GM18526 (cell line): Measurements from ENCODE around the gene IP6K3.

Experiments used
- POLR2A ChIP-seq: IDR thresholded peaks from 3 replicates; pipeline ENCODE4 v1.6.1; 2011; ENCODE audit not compliant: insufficient read length; ENCODE audit errors: extremely low read depth

Gene IP6K3

DNA sequence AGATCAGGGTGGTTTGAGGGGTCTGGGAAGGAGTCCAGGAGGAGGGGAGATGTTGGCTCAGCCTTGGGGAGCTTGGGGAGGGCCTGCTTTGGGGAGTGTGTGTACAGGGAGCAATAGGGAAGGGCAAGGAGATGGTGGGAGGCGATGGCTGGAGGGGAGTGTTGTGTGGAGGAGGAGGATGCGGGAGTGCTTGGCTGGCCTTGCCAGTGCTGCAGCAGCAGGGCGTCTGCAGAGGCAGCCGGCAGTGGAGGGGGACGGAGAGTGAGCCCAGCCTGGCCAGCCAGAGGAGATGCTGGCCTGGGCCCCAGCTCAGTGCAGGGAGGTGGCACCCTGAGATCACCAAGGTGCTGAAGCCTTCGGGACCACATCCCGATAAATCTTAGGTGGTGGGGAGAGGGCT is 3.9 kb downstream of the IP6K3 start:
- TF ChIP-seq POLR2A: no peak

DNA sequence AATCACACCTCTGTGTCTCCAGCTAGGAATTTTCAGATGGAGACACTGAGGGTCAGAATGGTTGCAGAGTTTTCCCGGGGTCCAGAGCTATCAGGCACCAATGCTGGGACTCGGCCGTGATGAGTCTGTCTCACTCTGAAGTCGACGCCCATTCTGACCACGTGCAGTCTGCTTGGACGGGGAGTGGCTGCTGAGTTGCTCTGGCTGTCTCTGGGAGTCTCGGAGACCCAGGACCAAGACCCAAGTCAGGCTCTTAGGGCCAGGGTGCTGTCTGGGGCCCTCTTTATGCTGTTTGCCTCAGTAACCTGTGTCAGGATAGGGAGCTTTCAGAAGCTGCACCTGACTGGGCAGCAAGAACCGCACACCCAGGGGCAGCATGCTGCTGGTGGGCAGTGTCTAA is 4.6 kb downstream of the IP6K3 start:
- TF ChIP-seq POLR2A: no peak

DNA sequence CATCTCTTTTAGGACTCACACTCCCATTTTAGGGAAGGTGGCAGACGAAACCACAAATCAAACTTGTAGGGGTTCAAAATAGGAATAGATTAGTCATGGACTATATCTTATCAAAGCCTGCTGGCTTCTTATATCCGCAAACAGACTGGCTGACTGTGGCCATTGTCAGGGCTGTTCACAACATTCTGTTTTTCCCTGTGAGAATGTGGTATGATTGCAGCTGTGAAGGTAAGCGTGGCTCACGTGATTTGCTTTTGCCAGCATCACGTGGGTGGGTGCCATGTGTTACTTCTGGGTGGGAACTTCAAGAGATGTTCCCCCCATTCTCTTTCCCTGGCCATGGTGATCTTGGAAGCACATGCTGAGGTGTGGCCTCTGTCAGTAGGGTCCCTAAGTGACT is 5.9 kb downstream of the IP6K3 start:
- no peak for TF ChIP-seq POLR2A

DNA sequence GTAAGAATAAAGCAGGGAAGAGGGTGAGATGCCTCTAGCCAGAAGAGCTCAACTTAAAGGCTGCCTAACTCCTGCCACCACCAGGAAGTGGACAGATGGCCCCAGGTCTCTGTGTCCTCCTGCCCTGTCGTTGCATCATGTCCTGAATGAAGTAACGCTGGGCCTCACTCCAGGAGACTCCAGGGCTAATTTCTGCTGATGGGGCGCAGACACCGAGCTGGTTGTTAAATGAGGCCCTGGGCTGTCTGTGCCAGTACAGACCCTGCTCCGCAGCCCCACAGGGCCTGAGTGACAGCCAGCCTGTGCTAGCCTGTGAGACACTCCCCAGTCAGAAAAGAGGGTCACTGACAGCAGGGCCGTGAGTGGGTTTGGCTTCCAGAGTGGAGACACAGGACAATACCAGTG is 6.5 kb downstream of the IP6K3 start:
- TF ChIP-seq POLR2A: no peak

DNA sequence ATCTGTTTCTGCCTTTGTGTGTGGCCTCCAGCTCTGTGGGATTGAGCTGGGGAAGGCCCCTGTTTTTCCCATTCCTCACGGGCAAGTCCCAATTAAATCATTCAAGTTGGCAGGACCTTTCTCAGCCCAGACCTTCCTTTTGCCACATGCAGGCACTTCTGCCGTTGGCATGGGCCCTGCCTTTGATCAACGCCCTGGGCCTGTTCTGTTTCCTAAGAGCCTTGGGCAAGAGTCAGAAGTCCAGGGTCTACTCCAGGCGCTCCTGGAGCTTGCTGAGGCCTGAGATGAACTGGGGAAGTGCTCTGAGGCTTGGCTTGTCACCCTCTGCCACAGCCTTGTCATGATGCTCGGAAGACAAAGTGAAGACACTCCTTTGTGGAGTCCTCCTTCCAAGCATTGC is 7.1 kb downstream of the IP6K3 start:
- no peak for TF ChIP-seq POLR2A

DNA sequence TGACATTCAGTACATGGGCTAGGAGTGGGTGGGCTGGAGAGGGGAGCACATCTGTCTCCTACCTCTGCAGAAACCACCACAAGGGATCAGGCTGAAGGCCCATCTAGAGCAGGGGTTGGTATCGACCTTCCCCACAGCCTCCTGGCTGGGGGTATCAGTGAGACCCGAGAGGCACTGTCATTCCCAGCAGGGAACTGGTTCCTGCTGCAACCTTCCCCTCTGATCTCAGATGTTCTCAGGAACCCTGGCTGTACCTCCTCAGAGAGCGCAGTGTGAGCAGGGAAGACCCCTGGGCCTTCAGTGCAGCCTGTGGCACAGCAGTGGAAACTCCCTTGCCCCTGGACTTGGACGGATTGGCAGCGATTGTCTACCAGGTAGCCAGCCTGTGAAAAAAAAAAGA is 7.8 kb downstream of the IP6K3 start:
- no peak for TF ChIP-seq POLR2A

DNA sequence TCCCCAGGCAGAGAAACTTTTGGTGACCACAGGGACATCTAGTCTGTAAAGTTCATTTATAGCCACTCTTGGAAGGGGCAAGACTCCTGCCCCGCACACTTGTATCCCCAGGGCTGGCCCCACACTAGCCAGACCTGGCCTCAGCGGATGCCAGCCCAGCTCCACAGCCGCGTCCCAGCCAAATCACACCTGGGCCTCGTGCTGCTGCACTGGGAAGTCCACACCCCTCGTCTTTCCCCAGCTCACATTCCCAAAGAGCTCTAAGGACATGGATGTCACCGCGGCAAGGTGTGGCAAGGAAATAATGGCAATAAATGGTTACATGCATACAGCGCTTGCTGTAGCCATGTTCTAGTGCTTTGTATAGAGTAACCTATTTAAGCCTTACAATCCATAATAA is 8.6 kb downstream of the IP6K3 start:
- TF ChIP-seq POLR2A: no peak

DNA sequence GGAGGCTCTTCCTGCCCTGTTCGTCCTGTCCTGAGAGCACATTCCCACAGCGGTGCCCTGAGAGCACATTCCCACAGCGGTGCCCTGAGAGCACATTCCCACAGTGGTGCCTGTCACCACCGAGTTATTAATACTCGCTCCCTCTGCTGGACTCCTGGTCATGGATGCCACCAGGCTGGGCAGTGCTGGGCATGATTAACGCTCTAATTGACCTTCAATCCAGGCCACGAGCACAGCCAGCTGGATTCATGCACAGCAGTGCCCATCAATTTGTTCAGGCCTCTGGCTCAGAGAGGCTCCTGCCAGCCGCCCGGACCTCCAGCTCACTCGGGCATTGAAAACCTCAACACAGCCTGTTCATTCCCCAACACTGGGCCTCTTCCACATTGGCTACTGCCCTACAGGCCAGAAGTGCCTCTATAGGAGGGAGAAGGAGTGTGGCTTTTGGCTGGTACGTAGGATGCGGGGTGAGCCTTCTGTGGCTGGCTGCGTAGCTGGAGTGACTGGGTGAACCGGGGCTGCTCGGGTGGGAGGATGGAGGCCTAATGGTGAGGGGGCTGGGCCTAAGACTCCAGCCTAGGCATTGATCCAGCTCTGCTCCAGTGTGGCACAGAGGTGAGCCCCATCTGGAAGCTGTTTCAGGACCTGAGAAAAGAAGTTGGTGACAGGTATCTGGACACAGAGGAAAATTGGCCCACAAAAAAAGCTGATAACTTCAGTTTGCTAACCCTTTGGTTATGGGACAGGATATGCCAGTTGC is 9.3 kb downstream of the IP6K3 start:
- no peak for TF ChIP-seq POLR2A

DNA sequence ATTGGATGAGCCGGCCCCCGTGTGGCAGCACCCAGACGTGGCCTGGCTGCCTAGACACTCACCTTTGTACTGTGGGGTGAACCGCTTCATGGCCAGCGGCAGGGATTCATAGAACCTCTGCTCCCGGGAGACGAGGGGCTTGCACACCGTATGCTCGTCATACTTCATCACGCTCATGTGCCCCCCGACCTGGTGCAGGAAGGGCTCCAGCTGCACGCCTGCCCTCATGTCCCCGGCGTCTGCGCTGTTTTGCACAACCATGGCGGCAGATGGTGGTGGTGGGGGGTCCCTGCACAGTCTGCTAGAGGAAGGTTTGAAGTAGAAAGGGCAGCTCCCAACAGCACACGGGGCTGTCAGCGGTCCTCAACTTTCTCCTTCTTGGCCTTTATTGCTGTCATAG is 11.5 kb downstream of the IP6K3 start:
- no peak for TF ChIP-seq POLR2A

DNA sequence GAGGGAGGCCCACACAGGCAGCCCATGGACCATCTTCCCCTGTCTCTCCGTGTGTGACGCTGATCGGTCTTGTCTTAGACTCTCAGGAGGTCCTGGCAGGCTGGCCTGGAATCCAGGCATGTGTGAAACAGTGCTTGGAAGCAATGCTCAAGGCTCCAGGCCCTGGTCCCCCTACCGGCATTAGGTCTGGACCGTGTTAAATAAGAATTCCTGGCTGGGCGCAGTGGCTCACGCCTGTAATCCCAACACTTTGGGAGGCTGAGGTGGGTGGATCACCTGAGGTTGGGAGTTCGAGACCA is 13.0 kb downstream of the IP6K3 start:
- TF ChIP-seq POLR2A: no peak

DNA sequence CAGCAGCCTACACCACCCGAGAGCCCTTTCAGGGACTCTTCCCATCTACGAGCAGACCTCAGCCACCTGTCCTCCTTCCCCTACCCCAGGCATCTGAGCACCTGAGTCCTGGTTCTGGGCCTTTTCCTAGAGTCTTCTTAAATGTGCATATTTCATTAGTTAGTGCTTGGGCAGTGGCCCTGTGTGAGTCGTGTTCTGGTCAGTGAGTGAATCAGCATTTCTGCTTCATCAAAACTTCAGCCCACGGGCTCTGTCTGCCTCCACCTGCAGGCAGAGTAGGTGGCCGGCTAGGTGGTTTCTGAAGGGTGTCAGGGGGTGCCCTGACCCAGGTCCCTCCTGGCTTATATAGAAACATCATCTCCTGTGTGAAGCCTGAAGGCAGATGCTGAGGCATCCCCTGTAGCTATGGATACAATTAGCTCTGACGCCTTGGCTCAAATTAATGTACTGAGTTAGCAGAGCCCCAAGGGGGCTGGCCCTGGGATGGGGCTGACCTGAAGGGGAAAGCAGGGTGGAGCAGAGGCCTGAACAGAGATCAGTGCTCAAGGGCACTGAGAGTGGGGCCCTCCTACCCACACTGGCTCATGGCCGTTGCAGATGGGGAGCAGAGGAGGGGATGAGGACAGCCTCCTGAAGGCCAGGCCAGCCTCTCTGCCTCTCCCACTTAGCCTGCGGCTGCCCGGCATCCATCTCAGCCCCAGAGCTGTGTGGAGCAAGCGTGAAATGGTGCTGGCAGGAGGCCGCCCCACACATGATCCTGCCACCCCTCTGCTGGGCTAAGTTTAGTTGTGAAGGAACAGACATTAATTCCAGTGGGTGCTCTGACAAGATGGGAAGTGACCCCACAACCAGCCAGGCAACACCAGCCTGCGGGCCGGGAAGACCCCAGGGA is 13.6 kb downstream of the IP6K3 start:
- no peak for TF ChIP-seq POLR2A

DNA sequence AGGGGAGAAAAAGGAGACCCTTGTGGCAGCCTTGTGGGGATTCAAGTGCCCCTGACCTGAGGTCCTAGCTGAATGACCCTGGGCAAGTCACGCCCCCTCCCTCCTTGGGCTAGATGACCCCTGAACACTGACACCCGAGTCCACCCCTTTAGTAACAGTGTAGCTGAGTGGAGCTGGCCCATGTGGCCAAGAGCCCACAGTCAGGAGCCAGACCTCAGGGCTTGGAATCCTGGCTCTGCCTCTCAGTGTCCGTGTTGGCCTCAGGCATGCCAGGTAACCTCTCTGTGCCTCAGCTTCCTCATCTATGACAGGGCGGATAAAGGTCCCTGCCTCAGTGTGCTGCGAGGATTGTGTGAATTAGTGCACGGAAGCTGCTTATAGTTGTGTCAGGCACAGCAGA is 14.3 kb downstream of the IP6K3 start:
- no peak for TF ChIP-seq POLR2A

DNA sequence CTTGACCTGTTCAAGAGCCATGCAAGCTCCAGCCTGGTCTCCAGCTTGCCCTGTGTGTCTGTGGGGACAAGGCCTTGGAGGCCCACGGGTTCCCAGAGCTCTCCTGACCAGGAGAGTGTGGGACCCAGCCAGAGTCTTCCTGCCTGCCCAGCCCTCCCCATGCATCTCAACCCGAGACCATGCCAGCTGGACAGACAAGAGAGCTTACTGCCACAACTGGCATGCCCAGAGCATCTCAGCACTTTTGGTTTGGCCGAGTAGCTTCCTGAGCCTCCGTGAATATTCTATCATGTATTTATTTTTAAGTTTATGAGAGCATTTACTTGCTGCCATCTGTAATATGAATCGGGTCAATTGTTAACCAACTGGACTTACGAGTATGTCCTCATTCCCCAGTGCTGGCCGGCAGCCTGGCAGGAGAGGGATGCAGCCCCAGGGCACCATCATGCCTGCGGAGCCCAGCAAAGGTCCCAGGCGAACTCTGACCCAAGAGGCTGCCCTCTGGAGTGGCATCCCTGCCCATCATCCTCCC is 14.9 kb downstream of the IP6K3 start:
- TF ChIP-seq POLR2A: no peak

DNA sequence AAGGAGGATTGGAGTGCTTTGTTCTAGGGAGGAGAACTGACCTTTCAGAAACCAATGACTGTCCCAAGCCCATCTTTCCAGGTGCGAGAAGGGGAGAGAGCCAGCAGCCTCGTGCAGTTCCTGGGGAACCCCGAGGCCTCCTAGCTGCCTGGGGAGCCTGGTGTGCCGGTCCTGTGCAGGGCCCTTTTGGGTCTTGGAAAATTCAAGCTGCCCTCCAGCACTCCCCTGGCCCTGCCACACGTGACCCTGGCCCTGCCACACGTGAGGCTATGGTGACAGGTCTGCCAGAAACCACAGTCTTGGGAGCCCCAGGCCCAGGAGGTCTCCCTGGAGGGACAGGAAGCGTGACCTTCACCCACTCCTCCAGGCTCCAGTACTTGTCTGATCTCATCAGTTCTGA is 15.7 kb downstream of the IP6K3 start:
- TF ChIP-seq POLR2A: no peak

DNA sequence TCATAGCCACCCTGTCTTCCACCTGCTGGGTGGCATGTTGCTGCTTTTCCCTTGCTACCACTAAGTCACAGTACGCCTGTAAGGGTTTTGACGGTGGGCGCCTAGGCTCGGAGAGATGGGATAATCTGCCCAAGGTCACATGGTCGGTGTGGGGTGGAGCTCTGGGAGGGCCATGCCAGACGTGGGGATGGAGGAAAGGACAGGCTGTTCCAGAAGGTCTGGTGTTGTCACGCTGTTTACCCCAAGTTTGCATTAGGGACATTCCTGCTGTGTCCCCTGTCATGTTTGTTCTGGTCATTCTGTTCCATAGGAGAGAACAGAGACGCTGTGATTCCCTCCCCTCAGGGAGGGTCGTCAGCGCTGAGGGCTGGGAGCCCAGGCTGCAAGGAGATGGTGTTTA is 16.1 kb downstream of the IP6K3 start:
- no peak for TF ChIP-seq POLR2A

DNA sequence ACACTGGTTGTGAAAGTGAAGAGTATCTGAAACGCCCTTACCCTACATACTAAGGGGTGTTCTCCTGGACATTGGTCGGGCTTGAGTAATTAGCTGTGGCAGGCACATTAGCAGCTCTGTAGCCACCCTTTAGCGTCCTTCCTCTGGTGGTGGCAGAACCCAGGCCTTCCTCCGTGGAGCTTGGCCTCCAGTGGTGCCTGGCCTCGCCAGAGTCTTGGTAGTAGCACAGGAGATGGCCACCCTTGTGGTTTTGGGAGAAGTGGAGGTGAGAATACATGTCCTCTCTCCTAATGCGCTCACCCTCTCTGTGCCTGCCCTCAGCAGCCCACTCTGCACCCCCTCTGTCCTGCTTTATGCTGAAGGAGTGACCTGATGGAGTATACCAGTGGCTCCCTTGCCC is 17.6 kb downstream of the IP6K3 start:
- TF ChIP-seq POLR2A: no peak
